Activated naive CD4-positive, alpha-beta T cell treated with anti-CD3 and anti-CD28 coated beads for 36 hours (primary cell): ENCODE data around the gene ZFP91. TPM values are rescaled to one million over a fixed set of nuclear protein-coding genes. Genes with fewer than 3 reads are reported as not detected.

Source experiments
- CTCF ChIA-PET: fragments of 350-600 bp; sonication (Branson Sonifier 250); formaldehyde crosslinking; loops from one replicate; lab custom pipeline; 2021; ENCODE audit warnings: antibody characterized with exemption; lab: Charles Lee
- DNase-seq: peaks from one replicate; pipeline ENCODE4 v3.0.0-alpha.2; 2020
- H3K27ac Mint-ChIP-seq: one replicate; pipeline ENCODE4 v1.8.0; 2021; ENCODE audit warnings: mild to moderate bottlenecking, mixed read lengths
- H3K27me3 Mint-ChIP-seq: one replicate; pipeline ENCODE4 v1.8.0; 2021; ENCODE audit warnings: low read depth, mixed read lengths
- H3K36me3 Mint-ChIP-seq: one replicate; pipeline ENCODE4 v1.8.0; 2021; ENCODE audit warnings: low read depth, mixed read lengths
- H3K4me1 Mint-ChIP-seq: one replicate; pipeline ENCODE4 v1.8.0; 2021; ENCODE audit warnings: low read depth, mixed read lengths
- H3K4me3 Mint-ChIP-seq: one replicate; pipeline ENCODE4 v1.8.0; 2021; ENCODE audit warnings: mild to moderate bottlenecking, moderate library complexity, mixed read lengths
- H3K9me3 Mint-ChIP-seq: one replicate; pipeline ENCODE4 v1.8.0; 2021; ENCODE audit warnings: mixed read lengths
- intact Hi-C: fragments of 100-400 bp; cut with micrococcal nuclease; formaldehyde crosslinking; loops from one replicate; pipeline ENCODE4 v1.15.1; 2023
- total RNA-seq, 2 experiments: library from RNA; stranded (reverse); gene quantifications; one replicate each; pipeline ENCODE4 v1.2.3, GENCODE V29; 2021

Gene ZFP91
- total RNA-seq, 2 experiments from 2014 or later = 30.5 to 32.6 TPM

DNA sequence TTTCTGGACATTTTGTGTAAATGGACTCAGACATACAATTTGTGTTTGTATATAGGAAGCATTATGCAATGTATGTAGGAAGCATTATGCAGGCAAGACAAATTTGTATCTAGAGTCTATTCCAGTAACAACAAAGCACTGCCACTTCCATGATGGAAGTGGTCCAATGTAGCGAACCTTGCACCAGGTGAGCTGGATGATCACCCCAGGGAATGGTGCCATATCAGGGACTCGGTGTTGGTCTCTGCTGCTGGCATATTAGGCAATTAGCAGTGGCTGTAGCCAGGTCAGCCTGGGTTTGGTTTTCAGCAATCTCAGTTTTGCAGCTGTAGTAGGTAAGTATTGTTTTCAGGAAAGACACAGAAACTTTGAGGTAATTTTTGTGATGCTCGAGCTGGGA is 12.8 kb downstream of the ZFP91 start:
- no peaks in the 10 kb centered on the region for H3K27me3 Mint-ChIP-seq
- H3K4me3 Mint-ChIP-seq = no peak overlapping the region
- H3K9me3 Mint-ChIP-seq = no peaks in the 10 kb centered on the region
- no peak overlapping the region for H3K27ac Mint-ChIP-seq
- CTCF ChIA-PET = interaction anchor here (1.2 kb wide), 1 partner anchor 28 kb away, joined by 3 read pairs; no protein-coding TSS in a partner anchor
- no peak for DNase-seq
- intact Hi-C loops = loop anchor here (1.0 kb wide), 1 partner anchor 12 kb away; the partner anchor contains the start of gene ZFP91
- H3K4me1 Mint-ChIP-seq = peaks cover 67% of the 10 kb centered on the region
- peaks cover 24% of the 10 kb centered on the region for H3K36me3 Mint-ChIP-seq

DNA sequence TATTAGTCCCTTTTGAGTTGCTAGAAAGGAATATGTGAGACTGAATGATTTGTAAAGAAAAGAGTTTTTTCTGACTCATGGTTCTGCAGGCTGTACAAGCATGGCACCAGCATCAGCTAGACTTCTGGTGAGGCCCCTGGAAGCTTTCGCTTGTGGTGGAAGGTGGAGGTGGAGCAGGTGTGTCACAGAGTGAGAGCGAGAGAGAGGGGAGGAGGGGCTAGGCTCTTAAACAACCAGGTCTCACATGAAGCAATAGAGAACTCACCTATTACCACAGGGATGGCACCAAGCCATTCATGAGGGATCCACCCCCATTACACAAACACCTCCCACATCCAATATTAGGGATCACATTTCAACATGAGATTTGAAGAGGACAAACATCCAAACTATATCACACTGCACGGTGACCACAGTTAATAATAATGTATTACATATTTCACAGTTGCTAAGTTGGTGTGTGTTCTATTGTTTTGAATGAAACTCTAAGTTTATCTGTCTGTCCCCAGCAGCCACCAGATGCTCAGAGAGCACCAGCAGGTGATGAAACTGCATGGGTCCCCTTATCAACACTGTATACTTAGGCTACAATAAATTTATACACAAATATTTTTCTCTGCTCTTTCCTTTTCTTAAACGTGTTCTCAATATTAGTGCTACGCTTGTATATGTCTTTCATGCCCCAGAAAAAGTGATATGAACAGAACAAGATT is 14.1 kb downstream of the ZFP91 start:
- Mint-ChIP-seq H3K36me3 (peaks cover 19% of the 10 kb centered on the region), H3K4me1 (peaks cover 73% of the 10 kb centered on the region), H3K27ac (peak overlapping the region; percentile 67), H3K9me3 (no peaks in the 10 kb centered on the region), H3K4me3 (no peak overlapping the region), H3K27me3 (no peaks in the 10 kb centered on the region)
- intact Hi-C loops = loop anchor here (1.0 kb wide), 1 partner anchor 14 kb away; the partner anchor contains the start of gene ZFP91
- peak; percentile 71 for DNase-seq
- CTCF ChIA-PET = interaction anchor here (0.6 to 1.0 kb wide), 2 partner anchors 16 to 36 kb away, joined by 3 to 5 read pairs; no protein-coding TSS in a partner anchor

- Mint-ChIP-seq H3K27ac (no peak overlapping the region), H3K36me3 (peaks cover 21% of the 10 kb centered on the region), H3K4me3 (no peak overlapping the region), H3K9me3 (no peaks in the 10 kb centered on the region), H3K4me1 (peaks cover 82% of the 10 kb centered on the region), H3K27me3 (no peaks in the 10 kb centered on the region)
- CTCF ChIA-PET = no interaction called here
- intact Hi-C loops = no loop called here
- DNase-seq = no peak
These were observed 16.0 kb downstream of the ZFP91 start for GRCh38 chr11:58594826-58595225.

DNA sequence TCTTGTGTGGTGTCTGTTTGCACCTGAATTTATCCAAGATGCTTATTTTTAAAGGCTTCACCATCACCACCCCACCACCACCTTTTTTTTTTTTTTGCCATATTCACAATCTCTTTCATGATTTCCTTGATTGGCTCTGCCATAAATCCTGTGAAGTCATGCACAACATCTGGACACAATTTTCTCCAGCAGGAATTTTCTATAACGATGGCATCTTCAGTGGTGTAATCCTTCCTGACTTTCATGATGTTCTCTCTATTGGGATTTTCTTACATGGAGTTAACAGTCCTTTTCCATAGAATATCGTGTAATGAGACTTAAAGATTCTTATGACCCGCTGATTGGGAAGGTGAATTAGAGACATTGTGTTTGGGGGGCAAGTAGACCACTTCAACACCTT is 17.8 kb downstream of the ZFP91 start:
- H3K9me3 Mint-ChIP-seq = no peaks in the 10 kb centered on the region
- no peak for DNase-seq
- no peak overlapping the region for H3K4me3 Mint-ChIP-seq
- no peaks in the 10 kb centered on the region for H3K27me3 Mint-ChIP-seq
- CTCF ChIA-PET = interaction anchor here (1.6 to 3.4 kb wide), 2 partner anchors 19 to 23 kb away, joined by 5 to 13 read pairs; no protein-coding TSS in a partner anchor
- H3K27ac Mint-ChIP-seq = peak overlapping the region; percentile 52
- peaks cover 89% of the 10 kb centered on the region for H3K4me1 Mint-ChIP-seq
- intact Hi-C loops = loop anchor here (1.0 to 2.0 kb wide), 5 partner anchors 16 to 556 kb away; no protein-coding TSS in a partner anchor
- peaks cover 22% of the 10 kb centered on the region for H3K36me3 Mint-ChIP-seq

DNA sequence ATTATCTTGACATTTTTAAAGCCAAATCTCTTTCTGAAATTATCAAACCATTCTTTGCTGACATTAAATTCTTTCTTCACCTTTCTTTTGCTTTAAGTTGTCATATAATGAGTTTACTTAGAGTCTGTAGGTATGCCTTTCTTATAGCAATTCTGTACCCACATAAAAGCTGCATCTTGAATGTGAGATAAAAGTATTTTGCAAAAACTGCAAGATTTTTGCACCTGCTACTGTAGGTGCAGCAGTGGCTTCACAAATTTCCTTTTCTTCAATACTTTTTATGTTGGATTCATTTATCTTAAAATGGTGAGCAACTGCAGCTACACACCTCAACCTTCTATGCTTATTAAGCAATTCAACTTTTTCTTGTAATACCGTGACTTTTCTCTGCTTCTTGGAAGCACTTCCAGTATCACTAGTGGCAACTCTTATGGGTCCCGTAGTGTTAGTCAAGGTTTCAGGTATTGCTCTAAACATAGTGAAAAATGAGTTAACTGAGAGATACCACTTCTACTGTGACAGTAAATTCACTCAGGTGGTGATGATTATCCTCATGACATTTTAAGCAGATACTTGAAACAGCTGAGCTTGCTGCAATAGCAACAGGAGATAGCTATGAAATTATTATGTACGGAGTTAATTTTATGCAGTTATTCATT is 18.8 kb downstream of the ZFP91 start:
- DNase-seq = no peak
- H3K27ac Mint-ChIP-seq = peak overlapping the region; percentile 80
- intact Hi-C loops = loop anchor here (1.0 to 2.0 kb wide), 5 partner anchors 17 to 555 kb away; no protein-coding TSS in a partner anchor
- H3K4me1 Mint-ChIP-seq = peaks cover 86% of the 10 kb centered on the region
- no peaks in the 10 kb centered on the region for H3K9me3 Mint-ChIP-seq
- no peaks in the 10 kb centered on the region for H3K27me3 Mint-ChIP-seq
- no peak overlapping the region for H3K4me3 Mint-ChIP-seq
- H3K36me3 Mint-ChIP-seq = peaks cover 21% of the 10 kb centered on the region
- CTCF ChIA-PET = interaction anchor here (1.0 to 3.4 kb wide), 5 partner anchors 20 to 73 kb away, joined by 5 to 13 read pairs (median 7); partner anchors contain the start of gene LPXN

DNA sequence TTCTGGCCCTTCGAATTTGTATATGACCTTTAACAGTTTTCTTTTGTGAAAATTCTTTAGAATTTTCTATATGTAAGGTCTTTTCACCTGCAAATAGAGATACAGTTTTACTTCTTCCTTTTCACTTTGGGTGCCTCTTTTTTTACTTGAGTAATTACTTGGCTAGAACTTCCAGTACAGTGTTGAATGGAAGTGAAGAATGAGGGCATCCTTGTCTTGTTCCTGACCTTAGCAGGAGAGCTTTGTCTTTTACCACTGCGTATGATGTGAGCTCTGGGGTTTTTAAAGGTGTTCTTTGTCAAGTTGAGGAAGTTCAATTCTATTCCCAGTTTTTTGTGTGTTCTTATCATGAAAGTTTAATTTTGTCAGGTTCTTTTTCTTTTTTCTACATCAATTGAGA is 21.6 kb downstream of the ZFP91 start:
- H3K9me3 Mint-ChIP-seq = no peaks in the 10 kb centered on the region
- CTCF ChIA-PET = interaction anchor here (0.5 kb wide), 1 partner anchor 320 kb away, joined by 3 read pairs; no protein-coding TSS in a partner anchor
- H3K4me3 Mint-ChIP-seq = no peak overlapping the region
- H3K36me3 Mint-ChIP-seq = peaks cover 16% of the 10 kb centered on the region
- H3K4me1 Mint-ChIP-seq = peaks cover 89% of the 10 kb centered on the region
- no peak for DNase-seq
- intact Hi-C loops = no loop called here
- no peak overlapping the region for H3K27ac Mint-ChIP-seq
- no peaks in the 10 kb centered on the region for H3K27me3 Mint-ChIP-seq

GRCh38 chr11:58606930-58607714 is 28.3 kb downstream of the ZFP91 start:
- H3K36me3 Mint-ChIP-seq = peaks cover 27% of the 10 kb centered on the region
- H3K27ac Mint-ChIP-seq = no peak overlapping the region
- H3K27me3 Mint-ChIP-seq = no peaks in the 10 kb centered on the region
- CTCF ChIA-PET = interaction anchor here (1.2 to 2.3 kb wide), 3 partner anchors 11 to 22 kb away, joined by 3 to 7 read pairs (median 5); partner anchors contain the start of gene CNTF
- DNase-seq = no peak
- H3K4me3 Mint-ChIP-seq = no peak overlapping the region
- H3K9me3 Mint-ChIP-seq = no peaks in the 10 kb centered on the region
- intact Hi-C loops = no loop called here
- peaks cover 69% of the 10 kb centered on the region for H3K4me1 Mint-ChIP-seq

DNA sequence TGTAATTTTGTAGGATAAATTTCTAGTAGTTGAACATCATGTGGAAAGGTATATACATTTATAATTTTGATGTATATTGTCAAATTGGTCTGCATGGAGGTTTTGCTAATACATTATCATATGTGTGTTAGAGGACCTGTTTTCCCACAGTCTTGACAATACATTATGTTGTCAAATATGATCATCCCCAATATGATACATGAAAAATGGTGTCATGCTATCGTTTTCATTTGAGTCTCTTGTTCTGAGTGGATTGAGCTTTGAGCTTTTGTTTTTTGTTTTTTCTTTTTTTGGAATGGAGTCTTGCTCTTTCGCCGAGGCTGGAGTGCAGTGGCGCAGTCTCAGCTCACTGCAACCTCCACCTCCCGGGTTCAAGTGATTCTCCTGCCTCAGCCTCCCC is 29.5 kb downstream of the ZFP91 start:
- H3K36me3 Mint-ChIP-seq = peaks cover 32% of the 10 kb centered on the region
- intact Hi-C loops = no loop called here
- no peak overlapping the region for H3K4me3 Mint-ChIP-seq
- H3K9me3 Mint-ChIP-seq = no peaks in the 10 kb centered on the region
- CTCF ChIA-PET = interaction anchor here (2.3 kb wide), 1 partner anchor 21 kb away, joined by 7 read pairs; no protein-coding TSS in a partner anchor
- peaks cover 64% of the 10 kb centered on the region for H3K4me1 Mint-ChIP-seq
- H3K27me3 Mint-ChIP-seq = no peaks in the 10 kb centered on the region
- H3K27ac Mint-ChIP-seq = no peak overlapping the region
- DNase-seq = no peak

DNA sequence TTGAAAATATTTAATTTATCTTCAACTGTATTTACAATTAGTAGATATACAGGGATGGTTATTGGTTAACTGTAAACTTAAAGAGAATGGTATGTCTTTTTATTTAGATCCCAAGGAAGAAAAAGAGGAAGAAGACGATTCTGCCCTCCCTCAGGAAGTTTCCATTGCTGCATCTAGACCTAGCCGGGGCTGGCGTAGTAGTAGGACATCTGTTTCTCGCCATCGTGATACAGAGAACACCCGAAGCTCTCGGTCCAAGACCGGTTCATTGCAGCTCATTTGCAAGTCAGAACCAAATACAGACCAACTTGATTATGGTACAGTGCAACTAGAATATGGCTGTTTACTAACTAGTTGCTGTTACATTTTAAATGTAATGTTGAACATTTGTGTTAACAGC is 30.9 kb downstream of the ZFP91 start:
- no peak for DNase-seq
- Mint-ChIP-seq H3K4me3 (no peak overlapping the region), H3K27ac (no peak overlapping the region), H3K4me1 (peaks cover 58% of the 10 kb centered on the region), H3K27me3 (no peaks in the 10 kb centered on the region), H3K36me3 (peaks cover 43% of the 10 kb centered on the region), H3K9me3 (no peaks in the 10 kb centered on the region)
- intact Hi-C loops = no loop called here
- CTCF ChIA-PET = interaction anchor here (0.8 kb wide), 1 partner anchor 33 kb away, joined by 3 read pairs; the partner anchor contains the start of gene LPXN

DNA sequence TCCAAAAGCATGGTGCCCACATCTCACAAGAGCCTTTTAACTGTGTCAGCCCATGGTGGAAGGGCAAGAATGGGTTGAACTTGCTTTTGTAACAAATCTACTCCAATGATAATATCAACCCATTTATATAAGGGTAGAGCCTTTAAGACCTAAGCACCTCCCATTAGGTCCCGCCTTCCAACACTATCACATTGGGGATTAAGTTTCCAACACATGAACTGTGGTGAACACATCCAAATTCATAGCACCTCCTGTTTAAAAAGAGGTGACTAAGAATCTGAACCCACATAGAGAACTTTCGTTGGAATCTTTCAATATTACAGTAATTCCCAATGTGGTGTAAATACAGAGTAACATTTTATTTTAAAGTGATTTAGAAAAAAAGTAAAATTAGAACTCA is 34.4 kb downstream of the ZFP91 start:
- no peaks in the 10 kb centered on the region for H3K9me3 Mint-ChIP-seq
- CTCF ChIA-PET = interaction anchor here (0.6 kb wide), 1 partner anchor 37 kb away, joined by 3 read pairs; no protein-coding TSS in a partner anchor
- H3K27ac Mint-ChIP-seq = no peak overlapping the region
- intact Hi-C loops = no loop called here
- H3K27me3 Mint-ChIP-seq = no peaks in the 10 kb centered on the region
- no peak for DNase-seq
- peaks cover 35% of the 10 kb centered on the region for H3K4me1 Mint-ChIP-seq
- no peak overlapping the region for H3K4me3 Mint-ChIP-seq
- peaks cover 58% of the 10 kb centered on the region for H3K36me3 Mint-ChIP-seq

GRCh38 chr11:58615559-58615958 is 36.7 kb downstream of the ZFP91 start:
- Mint-ChIP-seq H3K27me3 (no peaks in the 10 kb centered on the region), H3K4me3 (no peak overlapping the region), H3K9me3 (no peaks in the 10 kb centered on the region), H3K27ac (no peak overlapping the region), H3K36me3 (peaks cover 68% of the 10 kb centered on the region), H3K4me1 (peaks cover 32% of the 10 kb centered on the region)
- no peak for DNase-seq
- intact Hi-C loops = no loop called here
- CTCF ChIA-PET = interaction anchor here (1.0 kb wide), 1 partner anchor 46 kb away, joined by 3 read pairs; no protein-coding TSS in a partner anchor
